NCI-H82 (cell line): Measurements from ENCODE around the gene FGG.
"Not testable (repeated sequence)": the region's sequence is repeated elsewhere in the genome, so short reads cannot be mapped to it uniquely, and the experiment has no call there.

ENCODE experiments used
- DNase-seq: peaks from one replicate; lab custom pipeline; 2025; lab: John Stamatoyannopoulos, UW

FGG gene

DNA sequence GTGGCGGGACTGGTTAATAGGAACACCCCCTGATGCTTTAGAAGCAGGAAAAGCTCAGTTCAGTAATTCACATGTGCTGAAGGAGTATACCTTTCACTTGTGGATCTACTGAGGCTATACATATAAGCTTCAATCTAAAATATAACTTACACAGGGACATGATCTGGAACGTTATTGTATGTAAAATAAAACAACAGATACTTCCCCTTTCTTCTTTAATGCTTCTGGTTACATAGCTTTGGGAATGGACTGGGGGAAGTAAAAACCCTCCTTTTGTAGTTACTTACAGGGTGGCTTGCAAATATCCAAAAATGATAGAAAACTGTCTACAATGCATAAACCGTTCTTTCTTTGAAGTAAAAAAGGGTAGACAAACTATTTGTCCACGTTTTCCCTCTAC is 1.9 kb downstream of the FGG start:
- DNase-seq: no peak

GRCh38 chr4:154609532-154609931 is 2.9 kb downstream of the FGG start:
- DNase-seq: no peak

DNA sequence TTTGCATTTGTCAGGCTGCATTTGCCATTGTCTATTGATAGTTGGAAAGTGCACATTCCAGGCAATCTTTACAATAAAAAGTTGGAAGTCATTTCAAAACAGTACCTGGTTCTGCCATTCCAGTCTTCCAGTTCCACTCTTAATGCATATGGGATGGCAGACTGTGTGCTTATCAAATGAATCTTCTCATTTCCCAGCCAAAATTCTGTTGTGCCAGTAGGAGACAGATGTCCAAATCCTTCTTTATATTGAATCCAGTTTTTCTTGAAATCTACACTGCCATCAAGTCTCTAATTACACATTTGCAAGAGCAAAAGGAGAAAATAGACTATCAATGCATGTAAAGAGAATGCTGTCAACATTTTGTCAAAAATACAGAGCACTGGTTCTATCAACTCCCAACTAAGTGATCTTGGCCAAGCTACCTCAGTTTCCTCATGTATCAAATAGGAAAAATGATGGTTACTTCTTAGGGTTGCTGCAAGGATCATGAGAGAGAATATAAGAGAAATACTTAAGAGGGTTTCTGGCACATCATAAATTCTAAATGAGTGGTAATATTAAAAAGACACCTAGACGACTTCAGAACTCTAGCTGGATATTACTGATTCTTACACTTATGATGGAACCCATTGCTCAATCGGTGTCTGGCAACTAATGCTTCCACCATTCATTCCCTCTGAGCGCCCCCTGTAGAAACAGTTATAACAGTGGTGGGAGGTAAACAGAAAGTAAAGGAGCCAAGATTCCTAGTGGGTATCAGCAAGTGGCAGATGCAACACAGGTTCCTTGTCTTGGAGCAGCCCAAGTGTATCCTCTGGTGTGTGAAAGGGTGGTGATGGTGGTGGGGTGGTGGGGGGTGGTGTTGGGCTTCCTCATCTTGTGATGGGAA is 3.8 kb downstream of the FGG start:
- no peak for DNase-seq

GRCh38 chr4:154606728-154607723 is 5.4 kb downstream of the FGG start:
- no peak for DNase-seq

DNA sequence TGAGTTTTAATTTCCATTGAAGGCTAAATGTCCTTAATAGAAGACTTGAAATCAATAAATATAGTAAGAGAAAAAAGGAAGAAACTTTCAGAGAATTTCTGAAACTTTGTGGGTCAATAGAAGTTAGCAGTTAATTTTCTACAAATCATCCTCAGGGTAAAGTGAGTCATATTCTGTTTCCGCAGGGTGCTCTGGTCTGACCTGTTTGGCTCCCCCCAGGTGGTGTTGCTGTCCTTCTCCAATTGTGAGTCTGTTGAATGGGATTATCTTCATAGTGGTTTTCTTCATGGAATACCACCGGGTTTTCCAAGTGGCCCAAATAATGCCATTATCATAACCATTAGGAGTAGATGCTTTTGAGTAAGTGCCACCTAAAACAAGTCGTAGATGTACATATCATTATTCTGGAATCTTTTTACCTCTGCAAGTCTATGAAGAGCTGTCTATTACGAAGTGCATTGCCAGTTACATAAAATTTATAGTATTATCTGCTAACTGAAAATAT is 7.7 kb downstream of the FGG start:
- no peak for DNase-seq

- no peak for DNase-seq
Observed at GRCh38 chr4:154603033-154603943, 9.2 kb downstream of the FGG start.

GRCh38 chr4:154602404-154603020 is 9.9 kb downstream of the FGG start:
- no peak for DNase-seq

- no peak for DNase-seq
Observed at GRCh38 chr4:154597798-154598774, 14.4 kb downstream of the FGG start.

- not testable (repeated sequence) for DNase-seq
Observed at GRCh38 chr4:154597281-154597680, 15.2 kb downstream of the FGG start.

GRCh38 chr4:154595807-154596206 is 16.6 kb downstream of the FGG start:
- no peak for DNase-seq

DNA sequence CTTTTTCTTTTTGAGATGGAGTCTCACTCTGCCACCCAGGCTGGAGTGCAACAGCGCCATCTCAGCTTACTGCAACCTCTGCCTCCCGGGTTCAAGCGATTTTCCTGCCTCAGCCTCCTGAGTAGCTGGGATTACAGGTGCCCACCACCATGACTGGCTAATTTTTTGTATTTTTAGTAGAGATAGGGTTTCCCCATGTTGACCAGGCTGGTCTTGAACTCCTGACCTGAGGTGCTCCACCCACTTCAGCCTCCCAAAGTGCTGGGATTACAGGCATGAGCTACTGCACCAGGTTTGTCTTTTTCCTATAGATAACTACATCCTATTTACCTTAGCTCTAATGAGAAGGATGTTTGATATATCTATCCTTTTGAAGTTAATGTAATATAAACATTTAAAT is 18.1 kb downstream of the FGG start:
- DNase-seq: not testable (repeated sequence)

- no peak for DNase-seq
Observed at GRCh38 chr4:154593868-154594267, 18.6 kb downstream of the FGG start.

DNA sequence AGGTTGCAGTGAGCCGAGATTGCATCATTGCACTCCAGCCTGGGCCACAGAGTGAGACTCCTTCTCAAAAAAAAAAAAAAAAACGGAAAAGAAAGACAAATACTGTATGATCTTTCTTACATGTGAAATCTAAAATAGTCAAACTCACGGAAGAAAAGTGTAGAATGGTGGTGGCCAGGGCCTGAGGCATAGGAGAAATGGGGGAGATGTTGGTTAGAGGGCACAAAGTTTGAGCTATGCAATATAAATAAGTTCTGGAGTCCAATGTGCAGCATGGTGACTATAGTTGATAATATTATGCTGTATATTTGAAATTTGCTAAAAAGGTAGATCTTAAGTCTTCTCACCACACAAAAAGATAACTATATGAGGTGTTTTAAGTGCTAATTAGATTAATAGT is 20.6 kb downstream of the FGG start:
- DNase-seq: no peak

- DNase-seq: no peak
Observed at GRCh38 chr4:154590329-154591006, 22.0 kb downstream of the FGG start, which contains the start of gene FGA. TSS of gene FGA (minus strand) at chr4:154590742. CDS start at chr4:154590687, 55 bp downstream.

DNA sequence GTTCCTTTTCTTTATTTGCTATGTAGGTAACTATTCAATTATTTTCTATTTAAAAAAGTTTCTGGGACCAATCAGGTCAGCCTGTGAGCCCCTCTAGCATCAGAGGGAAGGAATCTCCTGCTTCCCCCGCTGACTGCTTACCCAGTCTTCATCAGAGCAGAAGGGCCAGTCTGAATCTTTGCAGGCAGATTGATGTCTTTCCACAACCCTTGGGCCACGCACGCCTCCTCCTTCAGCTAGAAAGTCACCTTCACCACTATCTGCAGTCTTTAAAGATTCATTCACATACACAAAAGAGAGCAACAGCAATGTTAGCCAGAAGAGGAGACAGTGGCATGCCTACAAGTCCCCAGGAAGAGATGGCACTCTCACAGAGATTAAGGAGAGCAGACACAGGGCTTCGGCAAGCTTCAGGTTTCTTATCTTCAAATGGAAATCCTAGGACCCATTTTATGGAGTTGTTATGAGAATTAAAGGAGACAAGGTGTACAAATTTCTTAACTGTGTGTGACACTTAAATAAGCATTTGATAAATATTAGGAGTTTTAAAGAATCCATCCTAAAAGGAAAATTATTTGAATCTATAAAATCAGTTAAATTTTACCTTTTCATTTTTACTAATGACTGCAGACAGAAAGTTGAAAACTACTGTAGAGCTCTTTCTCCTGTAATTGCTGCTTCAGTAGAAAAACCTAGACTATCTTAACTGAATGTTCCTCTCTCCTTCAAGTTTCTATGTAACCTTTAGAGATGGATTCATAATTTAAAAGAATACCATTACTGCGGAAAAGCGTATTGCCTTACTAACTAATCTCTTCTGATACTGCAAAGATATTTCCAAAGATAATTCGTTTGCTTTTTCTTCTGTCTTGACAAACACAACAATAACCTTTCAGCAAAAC is 22.9 kb downstream of the FGG start:
- no peak for DNase-seq

DNA sequence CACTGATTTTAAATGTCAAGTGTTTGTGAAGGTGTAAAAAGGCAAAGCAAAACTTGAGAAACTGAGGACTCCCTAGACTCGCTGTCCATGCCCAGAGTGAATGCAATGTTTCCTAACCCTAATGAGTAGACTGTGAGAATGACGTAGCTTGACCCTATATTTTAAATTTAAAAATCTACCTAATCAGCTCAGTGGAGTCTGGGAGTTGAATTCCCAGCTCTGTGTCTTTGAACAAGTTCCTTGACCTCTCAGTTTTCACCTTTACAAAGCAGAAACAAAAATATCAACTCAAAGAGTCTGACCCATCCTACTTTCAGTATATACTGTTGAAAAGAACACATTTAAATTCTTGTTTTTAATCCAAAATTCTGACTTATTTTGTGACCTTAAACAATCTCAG is 24.3 kb downstream of the FGG start:
- DNase-seq: no peak

GRCh38 chr4:154586296-154587033 is 26.0 kb downstream of the FGG start:
- DNase-seq: no peak
